ENCODE data around the gene ALPK3. TPM values are rescaled to one million over a fixed set of nuclear protein-coding genes. Genes with fewer than 3 reads are reported as not detected.

ALPK3 gene
- total and polyA plus RNA-seq, 9 of the 15 experiments (the other 6 are each of a cell fraction or from before 2014, with no cell fraction given): 0.04 to 1.0 (median 0.07) TPM; not detected in 2

- Histone ChIP-seq H3K4me3 (no peak overlapping the region), H3K79me2 (ENCODE audit: control insufficient read depth, insufficient read depth, low read length) (no peaks in the 10 kb centered on the region), H3K9me1 (ENCODE audit: control insufficient read depth, insufficient read depth, low read length) (peaks cover 2% of the 10 kb centered on the region), H3K9me3 (replicated peaks; ENCODE audit: control insufficient read depth, insufficient read depth, low read depth, low read length) (peaks cover 6% of the 10 kb centered on the region), H3K27me3 (ENCODE audit: control insufficient read depth in 2 of 2, insufficient read depth in 2 of 2, low read length in 2 of 2) (peaks cover 12 to 17% of the 10 kb centered on the region in 2 experiments; a peak in 3 of 5 replicates), H3K4me1 (replicated peaks in 1 of 2; ENCODE audit: control insufficient read depth in 2 of 2, insufficient read depth in 2 of 2, low read length in 2 of 2) (peaks cover 0 to 7% of the 10 kb centered on the region in 2 experiments; a peak in 2 of 5 replicates), H3K27ac (ENCODE audit: extremely low read depth, low read depth, low read length) (no peak overlapping the region), H2AFZ (ENCODE audit: low read depth, low read length) (0 out of 2 replicates have a peak overlapping the region, but pooled peaks have one; percentile 2), H4K20me1 (replicated peaks; ENCODE audit: control insufficient read depth, insufficient read depth, low read length) (no peaks in the 10 kb centered on the region), H3K36me3 (ENCODE audit: control insufficient read depth, insufficient read depth, low read length) (no peaks in the 10 kb centered on the region), H3K9ac (ENCODE audit: insufficient read depth in 1 of 2, low read depth in 2 of 2, low read length in 2 of 2) (no peak overlapping the region), H3K4me2 (ENCODE audit: insufficient read depth, low read length) (no peak overlapping the region)
- FAIRE-seq: no peak
- WGBS (ENCODE audit: insufficient coverage, low coverage, missing lambda C conversion rate): 22% methylated on average over 7 of the region's 7 CpGs
- in situ Hi-C loops (cut with MboI): loop anchor here (25.0 kb wide), 1 partner anchor 312 kb away; no protein-coding TSS in a partner anchor
- no peak for DNase-seq (ENCODE audit: extremely low read depth in 1 of 4, low spot score in 3 of 4)
- no peak for TF ChIP-seq ZFP30 (CRISPR knock-in tag; IDR thresholded peaks at IDR 0.05; ENCODE audit: borderline replicate concordance)
- TF ChIP-seq MYBL2 (IDR thresholded peaks at IDR 0.05; ENCODE audit: low read depth): no peak
- no peak for TF ChIP-seq MYBL2 (CRISPR knock-in tag; IDR thresholded peaks at IDR 0.05; ENCODE audit: borderline replicate concordance)
- TF ChIP-seq, protein P1, sequence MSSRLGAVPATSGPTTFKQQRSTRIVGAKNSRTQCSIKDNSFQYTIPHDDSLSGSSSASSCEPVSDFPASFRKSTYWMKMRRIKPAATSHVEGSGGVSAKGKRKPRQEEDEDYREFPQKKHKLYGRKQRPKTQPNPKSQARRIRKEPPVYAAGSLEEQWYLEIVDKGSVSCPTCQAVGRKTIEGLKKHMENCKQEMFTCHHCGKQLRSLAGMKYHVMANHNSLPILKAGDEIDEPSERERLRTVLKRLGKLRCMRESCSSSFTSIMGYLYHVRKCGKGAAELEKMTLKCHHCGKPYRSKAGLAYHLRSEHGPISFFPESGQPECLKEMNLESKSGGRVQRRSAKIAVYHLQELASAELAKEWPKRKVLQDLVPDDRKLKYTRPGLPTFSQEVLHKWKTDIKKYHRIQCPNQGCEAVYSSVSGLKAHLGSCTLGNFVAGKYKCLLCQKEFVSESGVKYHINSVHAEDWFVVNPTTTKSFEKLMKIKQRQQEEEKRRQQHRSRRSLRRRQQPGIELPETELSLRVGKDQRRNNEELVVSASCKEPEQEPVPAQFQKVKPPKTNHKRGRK (tag; IDR thresholded peaks at IDR 0.05): peak; percentile 83
- TF ChIP-seq, protein P2, sequence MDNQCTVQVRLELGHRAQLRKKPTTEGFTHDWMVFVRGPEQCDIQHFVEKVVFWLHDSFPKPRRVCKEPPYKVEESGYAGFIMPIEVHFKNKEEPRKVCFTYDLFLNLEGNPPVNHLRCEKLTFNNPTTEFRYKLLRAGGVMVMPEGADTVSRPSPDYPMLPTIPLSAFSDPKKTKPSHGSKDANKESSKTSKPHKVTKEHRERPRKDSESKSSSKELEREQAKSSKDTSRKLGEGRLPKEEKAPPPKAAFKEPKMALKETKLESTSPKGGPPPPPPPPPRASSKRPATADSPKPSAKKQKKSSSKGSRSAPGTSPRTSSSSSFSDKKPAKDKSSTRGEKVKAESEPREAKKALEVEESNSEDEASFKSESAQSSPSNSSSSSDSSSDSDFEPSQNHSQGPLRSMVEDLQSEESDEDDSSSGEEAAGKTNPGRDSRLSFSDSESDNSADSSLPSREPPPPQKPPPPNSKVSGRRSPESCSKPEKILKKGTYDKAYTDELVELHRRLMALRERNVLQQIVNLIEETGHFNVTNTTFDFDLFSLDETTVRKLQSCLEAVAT (IDR thresholded peaks at IDR 0.05): 0 out of 4 replicates have a peak, but pooled peaks of 1 of the 2 experiments have one; percentile 41
- TF ChIP-seq GATAD2A (IDR thresholded peaks at IDR 0.05): 0 out of 2 replicates have a peak, but pooled peaks have one; percentile 54
- 0 out of 2 replicates have a peak, but pooled peaks have one; percentile 41 for TF ChIP-seq EHMT2 (IDR thresholded peaks at IDR 0.05)
- no peak for TF ChIP-seq SRSF1 (IDR thresholded peaks at IDR 0.05; ENCODE audit: low read depth, low read length)
- no peak for TF ChIP-seq LEF1 (IDR thresholded peaks at IDR 0.05)
- no TSS peak for BruUV-seq (replicated peaks)
- POLR2A ChIA-PET: interaction anchor here (0.8 to 1.2 kb wide), 3 partner anchors 19 to 329 kb away, joined by 3 to 4 read pairs (median 3); no protein-coding TSS in a partner anchor
- intact Hi-C loops (cut with micrococcal nuclease): no loop called here
- ATAC-seq: no peak
- CTCF ChIA-PET (ENCODE audit: low intra/inter-chr PET ratio): no interaction called here
Measured at GRCh38 chr15:84899750-84900149, 82.6 kb downstream of the ALPK3 start.

All from K562 (cell line).